Neural cell (in vitro differentiated cells): Measurements from ENCODE around the gene STX10. TPM values are rescaled to one million over a fixed set of nuclear protein-coding genes. Genes with fewer than 3 reads are reported as not detected.

Experiments
- H2AFZ ChIP-seq: fragments of 200-600, 300-800 bp; sonication (generic), shearing (Covaris generic); 2 replicates; pipeline ENCODE4 v1.6.0; 2014; ENCODE audit warnings: low read depth, mild to moderate bottlenecking, antibody characterized with exemption, low read length, moderate library complexity
- H3F3A ChIP-seq: fragments of 200-600 bp; shearing (Covaris generic); 2 replicates; pipeline ENCODE4 v1.6.1; 2016; ENCODE audit warnings: mild to moderate bottlenecking, moderate library complexity, mixed read lengths, antibody characterized with exemption, low read length; ENCODE audit not compliant: insufficient read depth, poor library complexity, severe bottlenecking
- H3K27ac ChIP-seq: fragments of 200-600, 300-800 bp; sonication (generic), shearing (Covaris generic); 2 replicates; pipeline ENCODE4 v1.5.1; 2014; ENCODE audit warnings: mild to moderate bottlenecking, low read length, moderate library complexity
- H3K27me3 ChIP-seq: fragments of 300-800, 200-600 bp; sonication (generic), shearing (Covaris generic); 2 replicates; pipeline ENCODE4 v1.6.0; 2014; ENCODE audit warnings: mild to moderate bottlenecking, low read depth, low read length, moderate library complexity; ENCODE audit not compliant: insufficient read depth
- H3K36me3 ChIP-seq: fragments of 300-800, 200-600 bp; sonication (generic), shearing (Covaris generic); 2 replicates; pipeline ENCODE4 v1.5.1; 2014; ENCODE audit warnings: mild to moderate bottlenecking, antibody characterized with exemption, low read length, moderate library complexity; ENCODE audit not compliant: insufficient read depth
- H3K4me2 ChIP-seq: fragments of 300-800, 200-600 bp; sonication (generic), shearing (Covaris generic); 2 replicates; pipeline ENCODE4 v1.6.0; 2014; ENCODE audit warnings: mild to moderate bottlenecking, low read length
- H3K4me3 ChIP-seq: fragments of 300-800, 200-600 bp; sonication (generic), shearing (Covaris generic); 2 replicates; pipeline ENCODE4 v1.5.1; 2014; ENCODE audit warnings: mild to moderate bottlenecking, low read length, moderate library complexity
- H3K79me2 ChIP-seq: fragments of 200-600 bp; shearing (Covaris generic); replicated peaks from 2 replicates; pipeline ENCODE4 v1.6.0; 2014; ENCODE audit warnings: mild to moderate bottlenecking, low read length, moderate library complexity; ENCODE audit not compliant: insufficient read depth
- H3K9ac ChIP-seq: fragments of 300-800, 200-600 bp; sonication (generic), shearing (Covaris generic); 2 replicates; pipeline ENCODE4 v1.6.1; 2016; ENCODE audit warnings: mild to moderate bottlenecking, low read length, mixed read lengths
- H3K9me2 ChIP-seq: fragments of 200-600 bp; shearing (Covaris generic); 2 replicates; pipeline ENCODE4 v1.6.1; 2016; ENCODE audit warnings: mild to moderate bottlenecking, low read length, mixed read lengths; ENCODE audit not compliant: insufficient read depth
- H3K9me3 ChIP-seq: fragments of 200-600, 300-800 bp; sonication (generic), shearing (Covaris generic); 2 replicates; pipeline ENCODE4 v1.6.1; 2016; ENCODE audit warnings: mild to moderate bottlenecking, mixed run types, low read length, moderate library complexity, mixed read lengths
- H4K20me1 ChIP-seq: fragments of 200-600 bp; shearing (Covaris generic); 2 replicates; pipeline ENCODE4 v1.6.1; 2016; ENCODE audit warnings: mild to moderate bottlenecking, mixed run types; ENCODE audit not compliant: insufficient read depth
- CTCF ChIP-seq: fragments of 450-650 bp; IDR thresholded peaks from 2 replicates; pipeline ENCODE4 v1.5.1; 2014; ENCODE audit warnings: antibody characterized with exemption, mild to moderate bottlenecking, moderate library complexity; ENCODE audit not compliant: poor library complexity, severe bottlenecking
- EP300 ChIP-seq: fragments of 450-650 bp; conservative IDR thresholded peaks from 2 replicates; pipeline ENCODE4 v1.6.1; 2014; ENCODE audit warnings: antibody characterized with exemption, mild to moderate bottlenecking, moderate library complexity; ENCODE audit not compliant: poor library complexity, severe bottlenecking
- EZH2 ChIP-seq: fragments of 200-600, 300-800 bp; shearing (Covaris generic), sonication (generic); IDR thresholded peaks from 2 replicates; pipeline ENCODE4 v1.6.1; 2014; ENCODE audit warnings: antibody characterized with exemption, low read length, borderline replicate concordance, mild to moderate bottlenecking; ENCODE audit not compliant: insufficient read depth, poor library complexity, severe bottlenecking
- MXI1 ChIP-seq: fragments of 450-650 bp; conservative IDR thresholded peaks from 2 replicates; pipeline ENCODE4 v1.6.1; 2014; ENCODE audit warnings: antibody characterized with exemption, mild to moderate bottlenecking; ENCODE audit not compliant: poor library complexity, severe bottlenecking
- POLR2AphosphoS5 ChIP-seq: IDR thresholded peaks from 2 replicates; pipeline ENCODE4 v1.6.1; 2012
- RAD21 ChIP-seq: fragments of 450-650 bp; conservative IDR thresholded peaks from 2 replicates; pipeline ENCODE4 v1.6.1; 2014; ENCODE audit warnings: antibody characterized with exemption, mild to moderate bottlenecking, moderate library complexity
- SMC3 ChIP-seq: fragments of 450-650 bp; conservative IDR thresholded peaks from 2 replicates; pipeline ENCODE4 v1.6.1; 2014; ENCODE audit warnings: antibody characterized with exemption, mild to moderate bottlenecking, moderate library complexity; ENCODE audit not compliant: poor library complexity
- TAF1 ChIP-seq: IDR thresholded peaks from 2 replicates; pipeline ENCODE4 v1.6.1; 2012; ENCODE audit warnings: low read depth
- polyA plus RNA-seq: library from polyadenylated mRNA; depleted of rRNA; stranded (reverse); fragments of >200 nt; gene quantifications from 2 replicates; pipeline ENCODE4 v1.2.3, GENCODE V29; 2014
- TF ChIP-seq, protein P1 (sequence below): IDR thresholded peaks from 2 replicates; pipeline ENCODE4 v1.6.1; 2012; ENCODE audit warnings: borderline replicate concordance

The STX10 gene
- polyA plus RNA-seq, 1 donor from 2014 or later, result 157 TPM

GRCh38 chr19:13172346-13173138 is 22.4 kb upstream of the STX10 start:
- H3K9me2 ChIP-seq, result no peaks in the 10 kb centered on the region
- no peaks in the 10 kb centered on the region for H4K20me1 ChIP-seq
- TF ChIP-seq TAF1 (no peak), RAD21 (no peak)
- TF ChIP-seq, protein P1, sequence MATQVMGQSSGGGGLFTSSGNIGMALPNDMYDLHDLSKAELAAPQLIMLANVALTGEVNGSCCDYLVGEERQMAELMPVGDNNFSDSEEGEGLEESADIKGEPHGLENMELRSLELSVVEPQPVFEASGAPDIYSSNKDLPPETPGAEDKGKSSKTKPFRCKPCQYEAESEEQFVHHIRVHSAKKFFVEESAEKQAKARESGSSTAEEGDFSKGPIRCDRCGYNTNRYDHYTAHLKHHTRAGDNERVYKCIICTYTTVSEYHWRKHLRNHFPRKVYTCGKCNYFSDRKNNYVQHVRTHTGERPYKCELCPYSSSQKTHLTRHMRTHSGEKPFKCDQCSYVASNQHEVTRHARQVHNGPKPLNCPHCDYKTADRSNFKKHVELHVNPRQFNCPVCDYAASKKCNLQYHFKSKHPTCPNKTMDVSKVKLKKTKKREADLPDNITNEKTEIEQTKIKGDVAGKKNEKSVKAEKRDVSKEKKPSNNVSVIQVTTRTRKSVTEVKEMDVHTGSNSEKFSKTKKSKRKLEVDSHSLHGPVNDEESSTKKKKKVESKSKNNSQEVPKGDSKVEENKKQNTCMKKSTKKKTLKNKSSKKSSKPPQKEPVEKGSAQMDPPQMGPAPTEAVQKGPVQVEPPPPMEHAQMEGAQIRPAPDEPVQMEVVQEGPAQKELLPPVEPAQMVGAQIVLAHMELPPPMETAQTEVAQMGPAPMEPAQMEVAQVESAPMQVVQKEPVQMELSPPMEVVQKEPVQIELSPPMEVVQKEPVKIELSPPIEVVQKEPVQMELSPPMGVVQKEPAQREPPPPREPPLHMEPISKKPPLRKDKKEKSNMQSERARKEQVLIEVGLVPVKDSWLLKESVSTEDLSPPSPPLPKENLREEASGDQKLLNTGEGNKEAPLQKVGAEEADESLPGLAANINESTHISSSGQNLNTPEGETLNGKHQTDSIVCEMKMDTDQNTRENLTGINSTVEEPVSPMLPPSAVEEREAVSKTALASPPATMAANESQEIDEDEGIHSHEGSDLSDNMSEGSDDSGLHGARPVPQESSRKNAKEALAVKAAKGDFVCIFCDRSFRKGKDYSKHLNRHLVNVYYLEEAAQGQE, result no peak
- H2AFZ ChIP-seq, result no peak overlapping the region
- no peaks in the 10 kb centered on the region for H3K27me3 ChIP-seq
- H3K4me2 ChIP-seq, result no peak overlapping the region
- H3K9ac ChIP-seq, result no peak overlapping the region
- H3K27ac ChIP-seq, result no peak overlapping the region
- no peaks in the 10 kb centered on the region for H3K9me3 ChIP-seq
- H3F3A ChIP-seq, result no peaks in the 10 kb centered on the region
- H3K79me2 ChIP-seq, result no peaks in the 10 kb centered on the region
- no peak overlapping the region for H3K4me3 ChIP-seq
- H3K36me3 ChIP-seq, result no peaks in the 10 kb centered on the region

DNA sequence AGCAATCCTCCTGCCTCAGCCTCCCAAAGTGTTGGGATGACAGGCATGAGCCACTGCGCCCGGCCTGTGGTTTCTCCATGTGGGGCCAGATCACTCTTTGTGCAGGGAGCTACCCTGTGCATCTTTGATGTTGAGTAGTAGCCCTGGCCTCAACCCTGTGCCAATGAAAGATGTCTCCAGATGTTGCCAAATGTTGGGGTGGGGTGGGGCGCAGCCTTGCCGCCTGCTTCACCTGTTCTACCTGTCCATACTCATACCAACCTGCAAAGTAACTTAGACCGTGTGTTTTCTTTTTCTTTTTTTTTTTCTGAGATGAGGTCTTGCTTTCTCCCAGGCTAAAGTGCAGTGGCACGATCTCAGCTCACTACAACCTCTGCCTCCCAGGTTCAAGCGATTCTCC is 21.0 kb upstream of the STX10 start:
- H2AFZ ChIP-seq, result no peak overlapping the region
- no peaks in the 10 kb centered on the region for H4K20me1 ChIP-seq
- no peak overlapping the region for H3K9ac ChIP-seq
- H3K27me3 ChIP-seq, result no peaks in the 10 kb centered on the region
- no peak for TF ChIP-seq CTCF
- no peak for TF ChIP-seq SMC3
- no peak for TF ChIP-seq TAF1
- TF ChIP-seq MXI1, result no peak
- no peak for TF ChIP-seq RAD21
- TF ChIP-seq POLR2AphosphoS5, result no peak
- no peak for TF ChIP-seq EP300
- TF ChIP-seq, protein P1, result no peak
- no peak for TF ChIP-seq EZH2
- no peaks in the 10 kb centered on the region for H3K9me3 ChIP-seq
- H3K4me2 ChIP-seq, result no peak overlapping the region
- no peaks in the 10 kb centered on the region for H3K79me2 ChIP-seq
- no peak overlapping the region for H3K4me3 ChIP-seq
- H3K9me2 ChIP-seq, result no peaks in the 10 kb centered on the region
- H3F3A ChIP-seq, result no peaks in the 10 kb centered on the region
- no peaks in the 10 kb centered on the region for H3K36me3 ChIP-seq
- no peak overlapping the region for H3K27ac ChIP-seq
